H1 (cell line): ENCODE data around the gene ACTN4. TPM values are rescaled to one million over a fixed set of nuclear protein-coding genes. Genes with fewer than 3 reads are reported as not detected.
A peak's percentile ranks its signal among the peaks of the same experiment; 100 is the strongest.

Experiments used
- HDAC2 ChIP-seq, 2 experiments: fragments of 300-600 bp in 1 of 2; sonication (generic) in 1 of 2; IDR thresholded peaks; 2 replicates each; pipeline ENCODE4 v1.6.1; 2011 to 2012; ENCODE audit warnings: low read depth in 2 of 2, low read length in 2 of 2, mild to moderate bottlenecking in 2 of 2, moderate library complexity in 2 of 2, borderline replicate concordance in 1 of 2, inconsistent platforms in 1 of 2
- MAFK ChIP-seq: IDR thresholded peaks from 2 replicates; pipeline ENCODE4 v1.6.1; 2012; ENCODE audit warnings: low read depth, mild to moderate bottlenecking, improper control_type of control experiment, low read length
- POLR2A ChIP-seq, 2 experiments: IDR thresholded peaks; 1 replicate in 1 of 2; 2 replicates in 1 of 2; pipeline ENCODE4 v1.6.1; 2011; ENCODE audit warnings: low read depth in 2 of 2, low read length in 2 of 2, mild to moderate bottlenecking in 2 of 2; ENCODE audit errors: control extremely low read depth in 1 of 2
- polyA plus RNA-seq, 7 experiments: library from polyadenylated mRNA; depleted of rRNA in 3 of 7; stranded (reverse) in 5 of 7; unstranded in 2 of 7; fragments of >200 nt in 5 of 7; fragments of 200-250 nt in 2 of 7; gene quantifications; 1 replicate in 5 of 7; 2 replicates in 1 of 7; 4 replicates in 1 of 7; pipeline versions ENCODE4 v1.2.1 to v1.2.3, GENCODE V29; 2011 to 2013; ENCODE audit warnings: missing spikeins in 2 of 7, mixed read lengths in 2 of 7
- total RNA-seq: library from RNA; stranded (reverse); fragmentation: NEBNext Ultra II Directional; extraction: Animal tissue kit (Norgen Biotek cat#: 25700); gene quantifications from 2 replicates; pipeline ENCODE4 v1.2.1, GENCODE V29; 2021

The ACTN4 gene
- total and polyA plus RNA-seq, 2 of the 8 experiments (the other 6 are each of a cell fraction or from before 2014, with no cell fraction given), result 211 to 520 TPM

- TF ChIP-seq HDAC2 (IDR thresholded peaks at IDR 0.05; ENCODE audit: borderline replicate concordance in 1 of 2, low read depth in 2 of 2, low read length in 2 of 2), result peak in 1 of 2 experiments; percentile 82; a peak in 1 of 4 replicates
- peak in 1 of 2 experiments; percentile 32; a peak in 1 of 3 replicates for TF ChIP-seq POLR2A (IDR thresholded peaks at IDR 0.05; ENCODE audit: control extremely low read depth in 1 of 2, low read depth in 2 of 2, low read length in 2 of 2)
- peak; percentile 48; the same call in 1 of the 2 replicates for TF ChIP-seq MAFK
Measured at GRCh38 chr19:38683393-38684077, 36.1 kb downstream of the ACTN4 start (continued).
